ENCODE measurements around the gene SLC1A1.

GRCh38 chr9:4486176-4486575 is 4.1 kb upstream of the SLC1A1 start:
- TF ChIP-seq TAF1 (IDR thresholded peaks at IDR 0.05; ENCODE audit: borderline replicate concordance, low read depth, low read length) (no peak), POLR2A (IDR thresholded peaks at IDR 0.05; ENCODE audit: low read depth, low read length) (no peak), POLR2AphosphoS5 (IDR thresholded peaks at IDR 0.05; ENCODE audit: low read depth, low read length) (no peak)
